Inflammatory macrophage (primary cell): ENCODE measurements around the gene JUP.
"Not testable (repeated sequence)": the region's sequence is repeated elsewhere in the genome, so short reads cannot be mapped to it uniquely, and the experiment has no call there.

Source experiments
- DNase-seq, 2 donors: peaks; one replicate each; pipeline ENCODE4 v3.0.0-alpha.2; 2020 to 2022

Gene JUP

DNA sequence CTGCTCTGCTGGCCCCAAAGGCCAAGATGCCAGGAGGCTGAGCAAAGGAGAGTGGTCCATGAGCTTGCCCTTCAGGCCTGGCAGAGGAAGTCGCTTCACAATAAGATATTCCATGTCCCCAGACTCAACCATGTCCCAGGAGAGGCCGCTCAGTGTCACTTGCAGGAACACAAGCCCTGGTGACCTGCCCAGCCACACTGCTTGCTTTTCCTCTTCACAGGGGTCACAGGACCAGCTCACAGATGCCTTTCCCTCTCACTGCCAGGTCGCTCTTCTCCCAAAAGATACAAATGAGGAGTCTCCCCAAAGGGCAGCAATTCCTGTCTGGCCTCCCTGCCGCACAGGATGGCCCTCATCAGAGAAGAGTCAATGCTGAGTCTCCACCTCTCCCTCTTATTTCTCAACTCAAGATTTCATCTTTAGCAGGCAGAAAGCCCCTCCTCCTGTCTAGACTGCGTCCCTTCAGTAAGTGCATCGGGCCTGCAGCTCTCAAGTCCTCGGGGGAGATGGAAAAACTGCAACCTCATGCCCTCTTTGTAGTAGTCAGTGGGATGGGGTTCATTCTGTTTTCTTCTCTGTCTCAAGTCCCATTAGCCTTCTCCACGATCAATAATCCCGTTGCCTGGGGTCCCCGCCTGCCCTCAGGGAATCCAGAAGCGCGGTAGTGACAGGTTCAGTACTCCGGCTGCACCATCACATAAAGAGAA, 5.0 kb downstream of the JUP start:
- no peak for DNase-seq

DNA sequence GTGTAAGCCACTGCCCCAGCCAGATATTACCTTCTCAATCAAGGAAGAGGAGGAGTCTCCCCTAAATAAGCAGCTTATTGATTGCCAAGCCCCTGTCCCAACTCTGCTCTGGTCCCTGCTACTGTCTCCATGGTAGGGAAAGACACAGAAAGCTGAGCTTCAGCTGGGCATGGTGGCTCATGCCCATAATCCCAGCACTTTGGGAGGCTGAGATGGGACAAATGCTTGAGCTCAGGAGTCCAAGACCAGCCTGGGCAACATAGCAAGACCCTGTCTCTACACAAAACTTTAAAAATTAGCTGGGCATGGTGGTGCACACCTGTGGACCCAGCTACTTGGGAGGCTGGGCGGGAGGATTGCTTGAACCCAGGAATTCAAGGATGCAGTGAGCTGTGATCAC, 6.6 kb downstream of the JUP start:
- DNase-seq, result no peak

DNA sequence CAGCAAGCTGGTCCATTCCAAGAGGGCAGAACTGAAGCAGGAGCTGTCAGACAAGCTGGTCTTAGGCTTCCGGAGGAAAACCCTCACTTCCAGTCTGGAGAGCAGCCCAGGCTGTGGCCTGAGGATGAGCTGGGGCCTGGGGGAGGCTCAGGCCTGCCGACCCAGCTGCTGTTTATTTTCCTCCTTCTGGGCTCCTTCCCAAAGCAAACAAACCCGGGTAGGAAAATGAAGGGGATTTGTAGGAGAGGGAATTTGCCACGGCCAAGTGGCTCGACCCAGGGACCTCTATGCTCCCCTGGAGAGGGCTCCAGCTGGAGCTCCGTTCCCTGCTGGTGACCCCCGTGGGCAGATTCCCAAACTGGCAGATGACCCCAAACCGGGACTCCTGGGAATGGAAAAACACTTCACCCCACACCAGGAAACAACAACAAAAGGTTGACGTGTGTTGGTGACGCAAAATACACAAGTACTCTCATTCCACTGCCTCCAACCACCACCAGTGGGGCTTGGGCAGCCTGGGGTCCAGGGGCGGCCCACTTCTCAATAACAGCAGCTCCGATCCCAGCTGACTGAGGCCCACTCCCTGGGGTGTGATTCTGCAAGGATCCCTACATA, 8.8 kb downstream of the JUP start:
- no peak for DNase-seq

DNA sequence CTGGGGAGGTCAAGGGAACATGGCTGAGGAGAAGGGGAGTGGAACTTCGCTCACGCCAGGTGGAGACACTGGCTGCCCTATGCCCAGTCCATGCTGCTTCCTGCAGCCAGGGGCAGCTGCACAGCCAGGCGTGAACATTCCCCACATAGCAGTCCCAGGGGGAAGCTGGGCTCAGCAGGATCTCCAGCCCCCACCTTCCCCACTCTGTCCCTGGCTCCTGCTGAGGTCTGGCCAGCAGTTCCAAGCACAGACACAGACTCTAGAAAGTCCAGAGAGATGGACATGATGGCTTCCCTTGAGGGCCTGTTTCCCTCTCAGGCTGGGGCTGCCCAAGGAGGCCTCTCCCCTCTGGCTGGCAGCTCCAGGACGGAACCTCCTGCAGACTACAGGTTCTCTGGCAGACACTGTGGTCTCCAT, 9.3 kb downstream of the JUP start:
- no peak for DNase-seq

DNA sequence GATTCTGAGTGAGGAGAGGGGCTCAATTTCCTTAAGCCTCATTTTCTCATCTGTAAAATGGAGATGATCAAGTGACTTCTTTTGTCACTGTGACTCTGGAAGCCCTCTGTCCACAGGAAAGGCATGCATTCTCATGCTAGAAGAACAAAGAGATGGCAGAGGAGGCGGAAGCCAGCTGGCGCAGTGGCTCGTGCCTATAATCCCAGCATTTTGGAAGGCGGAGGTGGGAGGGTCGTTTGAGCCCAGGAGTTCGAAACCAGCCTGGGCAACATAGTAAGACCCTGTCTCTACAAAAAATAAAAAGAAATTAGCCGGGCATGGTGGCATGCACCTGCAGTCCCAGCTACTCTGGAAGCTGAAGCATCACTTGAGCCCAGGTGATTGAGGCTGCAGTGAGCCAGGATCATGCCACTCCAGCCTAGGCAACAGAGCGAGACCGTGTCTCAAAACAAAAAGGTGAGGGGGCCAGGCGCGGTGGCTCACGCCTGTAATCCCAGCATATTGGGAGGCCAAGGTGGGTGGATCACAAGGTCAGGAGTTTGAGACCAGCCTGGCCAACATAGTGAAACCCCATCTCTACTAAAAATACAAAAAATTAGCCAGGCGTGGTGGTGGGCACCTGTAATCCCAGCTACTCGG, 10.1 kb downstream of the JUP start:
- DNase-seq, result not testable (repeated sequence)

DNA sequence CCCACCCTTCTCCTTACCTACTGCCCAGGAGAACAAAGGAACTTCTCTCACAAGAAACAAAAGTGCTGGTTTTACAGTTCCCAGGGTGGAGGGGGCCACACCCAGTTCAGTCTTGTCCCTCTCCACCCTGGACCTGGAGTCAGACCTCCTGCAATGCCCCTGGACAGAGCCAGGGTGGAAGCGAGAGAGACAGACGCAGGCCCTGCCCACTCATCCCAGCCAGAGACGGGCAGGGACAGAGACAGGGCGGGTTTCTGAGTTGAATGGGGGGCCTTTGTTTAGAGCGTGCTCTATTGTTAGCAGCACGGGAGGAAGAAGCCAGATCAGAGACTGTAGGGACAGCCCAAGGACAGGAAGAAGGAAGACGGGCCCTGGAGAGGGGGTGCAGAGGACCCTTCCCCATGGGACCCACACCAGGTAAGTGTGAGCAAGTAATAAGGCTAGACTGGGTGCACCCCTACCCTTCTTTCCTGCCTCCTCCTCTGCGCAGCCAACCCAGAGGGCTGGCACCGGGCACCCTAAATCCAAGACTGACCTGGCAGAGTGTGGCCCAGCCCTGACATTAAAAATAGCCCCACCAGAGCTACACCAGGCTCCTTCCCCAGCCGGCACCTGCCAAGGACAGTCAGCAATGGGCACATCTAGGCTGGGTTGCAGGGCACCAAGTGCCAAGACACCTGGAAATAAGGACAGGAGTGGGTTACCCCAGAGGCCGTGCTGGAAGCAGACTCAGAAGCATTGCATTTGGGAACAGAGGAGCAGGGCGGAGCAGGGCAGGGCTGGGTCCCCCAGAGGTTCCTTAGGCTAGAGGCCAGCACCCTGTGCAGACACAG, 10.9 kb downstream of the JUP start:
- no peak for DNase-seq

DNA sequence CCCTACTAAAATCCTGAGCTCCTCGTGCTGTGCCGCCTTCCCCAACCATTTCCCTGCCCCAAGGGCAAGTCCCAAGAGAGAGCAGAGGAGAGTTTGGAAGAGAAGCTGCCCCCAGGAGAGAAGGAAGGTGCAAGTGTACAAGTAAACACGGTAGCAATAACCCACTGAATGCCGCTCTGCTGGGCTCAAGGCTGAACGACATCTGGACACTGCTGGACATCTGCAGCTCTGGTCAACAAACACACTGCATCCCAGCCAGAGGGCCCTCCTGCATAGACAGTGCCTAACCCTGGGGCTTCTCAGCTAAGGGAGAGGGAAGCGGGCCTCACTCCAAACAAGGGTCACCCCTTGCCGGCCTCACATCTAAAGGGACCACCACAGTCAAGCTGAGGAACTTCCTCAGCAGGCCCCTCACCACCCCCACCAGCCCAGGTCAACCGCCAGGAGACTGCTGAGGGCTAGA, 12.7 kb downstream of the JUP start:
- DNase-seq, result no peak

DNA sequence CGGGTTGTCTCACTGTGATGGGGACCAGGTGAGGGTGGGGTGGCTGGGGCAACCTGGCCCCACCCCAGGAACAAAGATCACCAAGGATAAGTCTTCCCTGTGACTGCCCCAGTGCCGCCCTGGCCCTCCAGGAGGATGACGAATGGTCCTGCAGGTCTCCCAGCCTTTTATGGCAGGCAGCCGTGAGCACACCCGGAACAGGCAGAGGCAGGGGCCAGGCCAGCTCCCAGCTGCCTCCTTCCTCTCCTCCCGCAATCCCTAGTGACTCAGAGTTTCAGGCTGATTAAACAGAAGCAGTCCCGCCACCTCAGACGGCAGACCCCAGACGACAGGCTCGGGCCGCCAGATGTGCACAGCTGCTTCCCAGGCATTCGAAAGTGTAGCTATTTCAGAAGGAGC, 13.3 kb downstream of the JUP start:
- no peak for DNase-seq

DNA sequence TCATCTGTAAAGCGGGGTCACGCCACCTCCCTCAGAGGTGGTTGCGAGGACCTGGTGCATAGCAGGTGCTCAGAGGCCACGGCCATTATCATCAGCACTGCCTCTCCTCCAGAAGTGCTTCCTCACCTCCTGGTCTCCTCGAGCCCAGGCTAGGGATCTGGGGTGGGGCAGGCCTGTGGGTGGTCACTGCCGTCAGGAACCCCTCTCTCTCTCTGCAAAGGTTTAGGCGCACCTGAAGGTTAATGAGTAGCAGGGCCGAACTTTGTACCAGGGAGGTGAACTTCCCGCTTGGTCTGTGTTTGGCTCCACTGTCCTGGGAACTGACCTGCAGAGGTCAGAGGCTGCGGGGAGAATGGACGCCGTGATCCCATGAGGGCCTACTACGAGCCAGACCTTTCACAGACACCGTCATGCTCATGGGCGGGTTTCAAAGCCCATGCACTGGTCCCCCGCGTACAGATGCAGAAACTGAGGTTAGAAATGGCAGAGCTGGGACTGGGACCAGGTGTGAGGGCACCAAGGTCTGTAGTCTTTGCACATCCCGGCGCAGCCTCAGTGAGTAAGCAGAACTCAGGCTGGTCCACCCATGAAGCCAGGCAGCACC, 13.8 kb downstream of the JUP start:
- DNase-seq, result no peak

DNA sequence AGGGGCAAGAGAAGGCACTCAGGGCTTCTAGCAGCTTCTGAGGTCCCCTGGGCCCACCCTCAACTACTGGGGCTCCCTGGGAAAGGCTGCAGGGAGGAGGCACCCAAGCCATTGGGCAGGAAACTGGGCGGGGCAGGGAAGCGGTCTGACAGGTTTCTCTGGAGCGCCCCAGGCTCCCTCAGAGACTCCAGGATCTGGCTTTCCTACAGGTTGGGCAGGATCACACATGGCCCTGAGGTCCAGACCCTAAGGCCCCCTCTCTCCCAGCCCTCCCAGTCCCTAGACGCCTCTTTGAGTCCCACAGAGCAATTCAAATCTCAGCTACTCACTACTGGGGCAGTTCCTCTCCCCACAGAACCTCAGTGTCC, 14.3 kb downstream of the JUP start:
- DNase-seq, result no peak

DNA sequence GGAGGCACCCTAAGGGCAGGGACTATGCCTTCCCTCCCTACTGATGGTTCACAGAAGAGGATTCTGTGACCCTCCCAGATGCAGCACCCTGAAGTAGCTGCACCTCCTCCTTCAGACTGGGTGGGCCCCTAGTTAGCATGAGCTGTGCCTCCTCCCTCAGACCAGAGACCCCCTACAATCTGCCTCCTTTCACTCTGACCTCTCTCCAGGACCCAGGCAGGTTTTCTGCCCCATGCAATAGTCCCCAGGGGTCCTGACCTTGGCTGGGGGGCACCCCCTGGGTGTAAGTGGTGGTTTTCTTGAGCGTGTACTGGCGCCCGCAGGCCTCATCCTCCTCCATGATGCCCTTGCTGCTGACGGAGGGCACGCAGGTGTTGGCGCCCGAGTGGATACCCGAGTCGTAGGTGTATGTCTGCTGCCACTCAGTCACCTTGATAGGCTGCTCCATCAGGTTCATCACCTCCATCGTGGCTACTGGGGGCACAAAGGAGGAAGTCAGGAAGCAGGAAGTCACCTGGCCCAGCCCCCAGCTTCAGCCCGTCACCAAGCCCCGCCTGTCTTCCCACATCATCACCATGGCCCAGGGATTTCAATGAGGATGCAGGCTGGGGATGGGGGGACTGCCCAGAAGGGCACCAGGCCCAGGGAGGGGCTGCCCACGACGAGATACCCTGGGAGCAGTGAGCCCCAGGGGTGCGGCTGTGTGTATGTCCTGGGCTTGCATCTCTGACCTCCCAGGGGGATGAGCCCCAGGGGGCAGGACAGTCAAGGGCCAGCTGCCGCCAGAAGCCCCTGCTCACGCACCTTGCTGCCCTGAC, 14.9 kb downstream of the JUP start:
- DNase-seq, result no peak

DNA sequence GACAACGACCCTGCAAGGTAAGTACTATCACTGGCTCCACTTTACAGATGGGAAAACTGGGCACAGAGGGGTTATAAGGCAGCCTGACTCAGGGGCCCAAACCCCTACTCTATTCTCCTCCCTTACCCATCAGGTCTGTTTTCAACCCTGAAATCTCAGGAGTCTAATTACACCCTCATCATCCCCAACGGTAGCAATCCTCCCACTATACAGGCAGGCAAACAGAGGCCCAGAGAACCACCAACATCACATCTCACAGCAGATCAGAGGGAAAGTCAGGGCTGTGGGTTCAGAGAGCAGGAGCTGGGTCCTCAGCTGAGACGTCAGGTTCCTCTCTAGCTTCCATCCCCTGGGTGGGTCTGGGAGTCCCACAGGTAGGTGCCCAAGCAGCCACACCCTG, 16.5 kb downstream of the JUP start:
- DNase-seq, result no peak

DNA sequence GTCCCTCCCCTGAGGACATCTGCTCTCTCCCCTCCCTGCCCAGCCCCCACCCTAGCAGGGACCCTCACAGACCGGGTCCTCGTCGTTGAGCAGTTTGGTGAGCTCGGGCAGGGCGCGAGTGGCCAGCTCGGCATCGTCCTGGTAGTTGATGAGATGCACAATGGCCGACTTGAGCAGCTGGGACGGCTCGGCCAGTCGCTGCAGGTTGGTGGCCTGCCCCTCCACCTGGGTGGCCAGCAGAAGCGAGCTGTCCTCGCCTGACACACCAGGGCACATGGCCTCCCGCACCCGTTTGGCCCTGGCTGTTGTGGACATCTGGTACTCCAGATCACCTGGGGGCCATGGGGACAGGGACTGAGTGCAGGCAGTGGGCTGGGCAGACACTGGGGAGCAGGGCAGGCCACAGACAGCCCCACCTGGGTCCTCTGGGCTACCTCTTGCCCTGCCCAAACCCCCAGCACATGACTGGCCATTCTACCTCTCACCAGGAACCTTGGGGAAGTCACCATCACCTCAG, 17.1 kb downstream of the JUP start:
- DNase-seq, result no peak

DNA sequence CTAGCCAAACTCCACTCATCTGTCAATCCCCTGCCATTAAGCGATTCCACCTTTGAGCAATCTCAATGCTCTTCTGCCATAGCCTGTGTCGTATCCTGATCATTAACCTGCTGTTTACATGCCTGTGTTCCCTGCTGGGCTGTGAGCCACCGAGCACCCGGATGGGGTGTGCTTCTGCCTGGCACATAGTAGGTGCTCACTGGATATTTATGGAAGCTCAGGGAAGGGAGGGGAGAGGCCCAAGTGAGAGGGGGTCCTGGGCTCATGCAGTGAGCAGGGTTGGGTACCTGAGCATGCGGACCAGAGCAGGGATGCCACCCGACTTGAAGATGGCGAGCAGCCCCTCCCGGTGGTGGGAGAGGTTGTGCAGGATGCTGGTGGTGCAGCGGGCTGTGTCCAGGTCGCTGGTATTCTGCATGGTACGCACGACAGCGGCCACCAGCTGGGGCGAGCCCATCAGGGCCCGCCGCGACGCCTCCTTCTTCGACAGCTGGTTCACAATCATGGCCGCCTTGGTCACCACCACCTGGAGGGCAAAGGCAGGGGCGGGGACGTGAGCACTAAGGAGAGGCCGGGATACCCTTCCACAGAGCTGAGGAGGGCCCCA, 17.7 kb downstream of the JUP start:
- DNase-seq, result no peak

DNA sequence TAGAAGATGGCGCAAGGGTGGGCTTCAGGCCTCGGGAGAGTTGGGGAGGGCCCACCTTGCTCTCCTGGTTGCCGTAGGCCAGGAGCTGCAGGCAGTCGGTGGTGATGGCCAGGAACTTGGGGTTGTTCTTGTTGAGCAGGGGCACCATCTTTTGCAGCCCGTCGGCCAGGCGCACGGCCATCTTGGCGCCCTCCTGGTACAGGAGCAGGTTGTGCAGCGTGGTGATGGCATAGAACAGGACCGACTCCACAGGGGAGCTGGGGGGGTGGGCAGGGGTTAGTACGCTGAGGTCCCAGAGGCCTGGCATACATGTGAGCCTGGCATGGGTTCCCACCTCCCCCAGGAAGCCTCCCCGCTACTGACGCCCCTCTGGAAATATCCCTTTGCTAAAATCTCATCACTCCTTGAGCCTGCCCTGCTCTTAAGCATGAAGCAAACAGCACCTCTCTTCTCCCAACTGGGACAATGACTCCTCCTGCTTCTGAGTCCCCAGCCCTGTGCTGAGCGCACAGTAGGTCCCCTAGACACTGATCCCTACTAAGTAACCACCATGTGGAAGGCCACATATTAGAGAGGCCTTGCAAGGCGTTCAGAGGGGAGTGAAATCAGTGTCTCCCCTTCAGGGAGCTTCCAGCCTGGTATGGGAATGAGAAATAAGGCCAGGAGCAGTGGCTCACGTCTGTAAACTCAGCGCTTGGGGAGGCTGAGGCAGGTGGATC, 19.0 kb downstream of the JUP start:
- no peak for DNase-seq

DNA sequence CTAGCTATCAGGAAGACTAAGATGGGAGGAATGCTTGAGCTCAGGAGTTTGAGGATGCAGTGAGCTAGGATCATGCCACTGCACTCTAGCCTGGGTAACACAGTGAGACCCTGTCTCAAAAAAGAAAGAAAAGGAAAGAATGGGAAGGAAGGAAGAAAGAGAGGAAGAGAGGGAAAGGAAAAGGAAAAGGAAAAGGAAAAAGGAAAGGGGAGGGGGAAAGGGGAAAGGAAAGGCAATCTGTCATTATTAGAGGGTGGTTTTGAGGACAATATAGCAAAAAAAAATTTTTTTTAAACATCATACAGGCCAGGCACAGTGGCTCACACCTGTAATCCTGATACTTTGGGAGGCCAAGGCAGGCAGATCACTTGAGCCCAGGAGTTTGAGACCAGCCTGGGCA, 20.4 kb downstream of the JUP start:
- no peak for DNase-seq

DNA sequence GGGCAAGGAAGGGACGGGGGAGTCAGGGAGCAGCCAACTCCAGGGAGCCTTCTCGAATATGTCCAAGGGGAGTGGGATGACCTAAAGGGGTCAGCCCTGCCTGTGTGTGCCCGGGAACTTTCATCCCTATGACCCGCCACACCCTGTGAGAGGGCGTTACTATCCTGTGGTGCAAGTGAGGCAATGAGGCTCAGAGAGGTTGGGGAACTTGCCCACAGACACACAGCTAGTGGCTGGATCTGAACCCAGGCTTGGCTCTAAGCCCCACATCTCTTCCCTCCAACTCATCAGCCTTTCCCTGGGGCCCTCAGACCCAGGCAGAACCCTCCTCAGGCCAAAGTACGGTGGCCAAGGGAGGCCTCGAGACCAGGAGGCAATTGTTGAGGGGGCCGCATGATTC, 23.2 kb downstream of the JUP start:
- no peak for DNase-seq

DNA sequence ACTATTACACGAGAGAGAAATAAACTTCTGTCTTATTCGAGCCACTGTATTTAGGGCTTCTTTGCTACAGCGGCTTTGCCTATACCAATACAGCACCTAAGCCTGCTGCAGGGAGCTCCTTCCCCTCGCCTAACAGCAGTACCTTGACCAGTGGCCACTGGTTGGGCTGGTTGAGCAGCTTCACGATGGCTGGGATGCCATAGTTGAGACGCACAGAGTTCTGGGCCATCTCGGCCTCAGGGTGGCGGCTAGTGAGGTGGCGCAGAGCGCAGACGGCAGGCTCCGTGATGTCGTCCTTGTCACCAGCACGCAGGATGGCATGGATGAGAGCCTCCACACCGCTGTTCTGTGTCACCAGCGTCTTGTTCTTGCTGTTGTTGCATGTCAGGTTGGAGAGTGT, 23.7 kb downstream of the JUP start:
- DNase-seq, result no peak

DNA sequence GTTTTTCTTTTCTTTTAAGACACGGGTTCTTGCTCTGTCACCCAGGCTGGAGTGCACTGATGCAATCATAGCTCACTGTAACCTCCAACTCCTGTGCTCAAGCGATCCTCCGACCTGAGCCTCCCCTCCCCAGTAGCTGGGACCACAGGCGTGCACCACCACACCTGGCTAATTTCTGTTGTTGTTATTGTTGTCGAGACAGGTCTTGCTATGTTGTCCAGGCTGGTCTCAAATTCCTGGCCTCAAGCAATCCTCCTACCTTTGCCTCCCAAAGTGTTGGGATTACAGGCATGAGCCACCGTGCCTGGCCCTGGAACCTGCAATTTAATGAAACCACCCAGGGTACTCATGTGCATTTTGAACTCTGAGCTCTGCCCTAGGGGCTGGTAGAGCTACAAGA, 24.1 kb downstream of the JUP start:
- no peak for DNase-seq

DNA sequence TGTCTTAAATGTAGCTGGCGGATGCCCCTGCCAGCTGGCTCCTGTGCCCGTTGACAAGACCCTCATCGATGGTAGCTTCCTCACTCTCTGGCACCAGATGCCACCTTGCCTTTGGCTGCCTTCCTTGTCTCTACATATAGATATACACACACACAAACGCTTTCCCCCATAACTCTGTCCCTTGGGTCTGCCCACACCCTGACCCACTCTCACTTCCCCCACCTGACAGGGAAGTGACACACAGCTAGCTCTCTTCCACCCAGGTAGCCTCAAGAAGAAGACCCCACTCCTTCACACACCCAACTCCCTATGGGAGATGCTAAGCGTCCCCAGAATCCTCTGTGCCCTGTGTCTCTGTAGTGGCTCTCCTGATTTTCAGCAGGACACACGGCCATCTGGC, 25.6 kb downstream of the JUP start:
- no peak for DNase-seq

DNA sequence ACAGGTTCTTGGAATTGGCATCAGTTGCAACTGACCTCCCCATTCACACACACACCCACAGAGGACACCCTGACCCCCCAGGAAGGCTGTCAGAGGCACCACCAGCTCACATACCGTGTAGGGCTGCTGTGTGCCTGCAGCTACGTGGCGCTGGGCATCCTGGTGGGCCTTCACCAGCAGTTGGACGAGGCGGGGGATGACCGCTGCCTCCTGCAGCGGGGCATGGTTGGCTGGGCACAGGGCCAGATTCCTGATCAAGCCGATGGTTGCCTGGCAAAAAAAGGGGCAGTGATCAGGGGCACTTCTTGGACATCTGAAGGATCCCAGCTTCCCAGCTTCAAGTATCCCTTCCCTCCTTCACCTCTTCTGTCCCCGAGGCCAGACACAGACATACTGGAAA, 27.9 kb downstream of the JUP start:
- no peak for DNase-seq
